Activated CD4-positive, CD25-positive, alpha-beta regulatory T cell (primary cell): ENCODE results near the gene PTPN2.
"Not testable (repeated sequence)": the region's sequence is repeated elsewhere in the genome, so short reads cannot be mapped to it uniquely, and the experiment has no call there.

Experiments used
- DNase-seq, 4 experiments: peaks; one replicate each; lab custom pipeline; 2025; lab: John Stamatoyannopoulos, UW

The PTPN2 gene

DNA sequence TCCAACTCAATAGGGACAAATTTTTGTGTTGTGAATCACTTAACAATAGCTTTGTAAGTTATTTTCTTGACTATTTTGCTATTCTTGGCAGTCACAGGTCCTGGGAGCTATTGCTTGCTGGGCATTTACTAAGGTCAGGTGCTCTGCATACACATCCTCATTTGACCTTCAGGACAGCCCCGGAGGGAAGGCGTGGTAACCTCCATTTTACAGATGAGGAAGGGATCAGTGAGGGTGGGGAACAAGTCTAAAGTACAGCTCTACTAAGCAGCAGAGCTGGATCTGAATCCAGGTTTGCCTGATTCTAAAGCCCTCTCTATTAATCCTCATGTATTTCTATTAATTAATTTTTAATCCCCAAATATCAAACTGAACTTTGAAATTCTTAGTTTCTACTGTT is 58.8 kb downstream of the PTPN2 start:
- no peak for DNase-seq

DNA sequence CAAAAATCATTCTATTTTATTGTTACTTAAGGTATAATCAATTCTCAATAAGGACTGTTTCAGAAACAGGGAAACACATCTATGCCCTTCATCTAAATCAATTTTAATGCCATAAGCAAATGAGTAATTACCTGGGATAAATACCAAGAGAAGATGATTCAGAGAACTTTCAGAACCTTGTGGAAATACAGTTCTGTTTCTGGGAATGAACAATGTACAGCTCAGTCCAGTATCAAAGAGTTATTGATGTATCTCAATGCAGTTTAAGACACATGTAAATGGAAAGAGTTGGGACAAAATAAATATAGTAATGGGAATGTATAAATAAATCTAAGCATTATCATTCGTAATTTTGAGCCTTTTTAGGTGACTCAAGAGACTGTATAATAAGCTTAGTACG is 60.1 kb downstream of the PTPN2 start:
- DNase-seq: no peak

DNA sequence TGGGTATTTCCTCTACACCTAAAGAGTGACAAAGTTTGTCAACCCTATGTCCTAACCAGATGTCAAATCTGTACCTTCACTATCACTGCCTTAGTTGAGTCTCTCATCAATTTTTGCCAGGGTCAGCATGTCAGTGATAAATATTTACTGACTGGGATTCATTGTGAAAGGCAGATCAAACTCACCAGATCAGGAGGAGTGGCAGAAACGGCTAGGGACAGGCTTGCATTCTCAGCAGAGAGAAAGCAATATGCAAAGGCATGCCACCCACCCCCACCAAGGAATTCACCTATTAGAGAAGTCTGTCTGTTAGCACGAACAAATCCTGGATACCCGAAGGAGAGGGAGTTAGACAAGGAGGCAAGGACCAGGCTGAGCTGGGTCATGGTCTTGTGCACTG is 62.6 kb downstream of the PTPN2 start:
- DNase-seq: no peak

DNA sequence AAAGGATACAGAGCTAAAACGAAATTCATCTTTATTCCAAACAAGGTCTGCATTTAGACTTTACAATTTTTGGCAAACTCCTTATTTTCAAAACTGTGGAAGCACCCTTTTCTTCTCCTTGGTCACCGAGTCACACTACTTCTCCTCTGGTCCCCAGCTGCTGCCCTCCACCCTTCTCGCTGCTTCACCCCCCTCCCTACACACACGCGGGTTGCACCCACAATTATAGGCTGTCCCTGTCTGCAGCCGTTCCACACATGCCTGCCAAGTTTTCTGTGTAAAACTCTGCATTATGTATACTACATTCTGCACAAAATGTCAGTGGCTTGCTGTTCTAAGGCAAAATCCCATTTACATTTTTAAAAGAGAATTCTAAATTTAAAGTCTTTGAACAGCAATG is 63.5 kb downstream of the PTPN2 start:
- no peak for DNase-seq

DNA sequence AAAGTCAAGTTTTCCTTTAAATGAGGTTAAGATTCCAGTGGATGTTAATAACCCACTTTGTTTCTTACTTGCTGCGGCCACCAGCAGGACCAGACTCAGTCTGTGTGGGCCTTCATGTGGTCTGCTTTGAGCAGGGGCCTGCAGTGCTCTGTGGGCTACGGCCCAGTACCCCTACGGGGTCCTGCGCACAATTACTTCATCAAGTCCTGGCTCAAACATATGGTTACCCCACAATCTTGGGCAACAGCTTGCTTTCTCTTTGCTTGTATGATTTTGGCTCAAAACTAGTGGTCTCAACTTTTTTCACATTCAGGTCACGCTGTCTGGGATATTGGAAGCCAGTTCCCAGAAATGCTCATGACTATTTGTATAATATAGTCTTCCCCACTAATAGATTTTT is 64.2 kb downstream of the PTPN2 start:
- DNase-seq: no peak

DNA sequence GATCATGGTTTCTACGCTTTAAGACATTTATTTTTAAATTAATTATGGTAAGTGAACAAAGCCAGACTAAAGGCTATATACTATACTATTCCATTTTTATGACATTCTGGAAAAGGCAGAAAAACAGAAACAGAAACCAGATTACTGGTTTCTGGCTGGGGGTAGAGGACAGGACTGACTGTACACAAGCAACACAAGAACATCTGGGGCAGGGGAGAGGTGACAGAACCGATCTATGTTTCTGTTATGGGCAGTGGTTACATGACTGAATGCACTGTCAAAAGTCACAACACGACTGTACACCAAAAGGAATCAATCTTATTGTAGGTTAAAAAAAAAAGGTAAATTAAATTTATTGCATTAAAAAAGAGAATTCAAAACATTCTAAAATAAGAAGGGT is 64.7 kb downstream of the PTPN2 start:
- no peak for DNase-seq

DNA sequence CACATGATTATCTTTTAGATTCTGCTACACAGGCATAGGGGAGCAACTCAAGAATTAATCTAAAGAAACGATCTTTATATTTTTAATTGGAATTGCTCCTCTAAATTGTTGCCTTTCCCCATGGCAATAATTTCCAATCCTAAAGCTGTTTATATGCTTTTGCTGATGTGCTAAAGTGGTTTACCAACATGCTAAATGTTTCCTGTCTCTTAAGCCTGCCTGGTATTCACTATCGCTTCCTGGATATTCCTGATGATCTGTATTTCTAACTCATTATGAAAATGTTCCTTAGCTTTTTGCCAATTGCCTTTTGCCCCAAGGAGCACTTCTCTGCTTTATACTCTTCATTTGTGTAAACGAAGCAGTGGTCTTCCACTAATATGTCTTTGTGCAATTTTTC is 65.8 kb downstream of the PTPN2 start:
- DNase-seq: no peak

DNA sequence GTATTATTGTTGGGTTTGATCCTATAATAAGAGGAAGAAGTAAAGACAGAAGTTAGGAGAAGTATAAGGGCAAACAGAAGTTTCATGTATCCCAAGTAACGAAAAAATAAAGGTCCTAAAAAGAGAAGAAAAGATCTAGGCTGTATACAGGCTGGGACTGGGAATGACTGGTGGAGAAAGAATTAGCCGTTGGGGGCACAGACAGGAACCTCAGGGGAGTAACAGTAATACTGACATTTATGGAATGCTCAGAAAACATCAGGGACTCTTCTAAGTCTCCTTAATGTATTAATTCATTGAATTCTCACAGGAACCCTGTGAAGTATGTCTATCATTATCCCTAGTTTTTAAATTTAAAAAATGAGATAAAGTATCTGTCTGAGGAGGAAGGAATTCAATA is 67.6 kb downstream of the PTPN2 start:
- DNase-seq: no peak

DNA sequence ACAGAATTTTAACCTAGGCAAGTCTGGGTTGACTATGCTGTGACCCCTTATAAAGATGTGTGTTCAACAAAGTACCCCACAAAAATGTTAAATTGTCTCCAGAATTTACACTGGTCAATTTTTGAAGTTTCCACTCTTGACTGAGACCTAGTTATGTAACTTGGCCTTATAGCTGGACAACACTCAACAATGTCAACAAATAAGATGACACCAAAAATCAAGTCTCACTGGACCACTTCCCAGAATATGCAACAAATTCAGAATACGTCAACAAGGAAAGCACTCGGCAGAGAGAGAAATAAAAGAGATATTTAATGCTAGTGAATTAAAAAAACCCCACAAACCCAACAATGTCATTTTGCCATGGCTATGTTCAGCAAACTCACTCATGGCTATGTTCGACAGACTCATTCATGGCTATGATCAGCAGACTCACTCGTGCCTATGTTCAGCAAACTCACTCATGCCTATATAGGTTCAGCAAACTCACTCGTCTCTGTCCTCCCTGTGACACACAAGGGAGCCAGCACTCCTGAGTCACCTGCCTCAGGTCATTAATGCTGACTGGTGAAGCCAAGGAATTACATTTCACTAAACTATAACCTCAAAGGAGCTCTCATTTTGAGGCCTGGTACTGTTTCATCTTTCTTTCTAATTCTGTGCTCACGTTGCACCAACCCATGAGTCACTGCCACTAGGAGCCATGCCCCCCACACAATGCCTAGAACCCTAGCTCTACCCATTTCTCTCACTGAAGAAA is 72.7 kb downstream of the PTPN2 start:
- DNase-seq: no peak

DNA sequence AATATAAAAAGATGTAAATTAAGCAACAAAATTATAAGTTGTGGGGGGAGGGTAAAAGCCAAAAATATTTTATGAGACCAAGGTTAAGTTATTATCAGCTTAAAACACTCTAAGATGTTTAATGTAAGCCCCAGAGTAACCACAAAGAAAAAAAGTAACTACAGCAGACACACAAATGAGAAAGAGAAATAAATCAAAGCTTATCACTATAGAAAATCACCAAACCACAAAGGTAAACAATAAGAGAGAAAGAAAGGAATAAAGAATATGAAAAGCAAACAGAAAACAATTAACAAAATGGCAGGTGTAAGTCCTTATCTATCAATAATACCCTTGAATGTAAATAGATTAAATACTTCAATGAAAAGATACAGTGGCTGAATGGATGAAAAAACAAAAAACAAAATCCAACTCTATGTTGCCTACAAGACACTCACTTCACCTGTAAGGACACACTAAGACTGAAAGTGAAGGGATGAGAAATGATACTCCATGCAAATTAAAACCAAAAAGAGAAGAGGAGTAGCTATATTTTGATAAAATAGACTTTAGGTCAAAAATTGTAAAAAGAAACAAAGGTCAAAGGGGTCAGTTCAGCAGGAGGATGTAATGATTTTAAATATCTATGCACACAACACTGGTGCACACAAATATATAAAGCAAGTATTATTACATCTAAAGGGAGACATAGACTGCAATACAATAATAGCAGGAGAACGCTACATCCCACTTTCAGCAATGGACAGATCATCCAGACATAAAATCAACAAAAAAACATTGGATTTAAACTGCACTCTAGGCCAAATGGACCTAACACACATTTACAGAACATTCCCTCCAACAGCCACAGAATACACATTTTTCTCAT is 80.7 kb downstream of the PTPN2 start:
- no peak for DNase-seq

DNA sequence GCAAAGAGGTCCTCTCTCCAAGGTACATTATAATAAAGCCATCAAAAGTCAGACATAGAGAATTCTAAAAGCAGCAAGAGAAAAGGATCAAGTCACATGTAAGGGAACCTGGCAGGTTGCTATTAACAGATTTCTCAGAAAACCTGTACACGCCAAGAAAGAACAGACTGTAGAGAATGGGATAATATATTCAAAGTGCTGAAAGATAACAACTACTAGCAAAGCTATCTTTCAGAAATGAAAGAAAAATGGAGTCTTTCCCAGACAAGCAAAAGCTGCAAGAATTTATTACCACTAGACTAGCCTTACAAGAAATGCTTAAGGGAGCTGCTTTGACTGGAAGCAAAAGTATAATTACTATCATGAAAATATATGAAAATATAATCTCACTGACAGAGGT is 81.5 kb downstream of the PTPN2 start:
- DNase-seq: no peak

DNA sequence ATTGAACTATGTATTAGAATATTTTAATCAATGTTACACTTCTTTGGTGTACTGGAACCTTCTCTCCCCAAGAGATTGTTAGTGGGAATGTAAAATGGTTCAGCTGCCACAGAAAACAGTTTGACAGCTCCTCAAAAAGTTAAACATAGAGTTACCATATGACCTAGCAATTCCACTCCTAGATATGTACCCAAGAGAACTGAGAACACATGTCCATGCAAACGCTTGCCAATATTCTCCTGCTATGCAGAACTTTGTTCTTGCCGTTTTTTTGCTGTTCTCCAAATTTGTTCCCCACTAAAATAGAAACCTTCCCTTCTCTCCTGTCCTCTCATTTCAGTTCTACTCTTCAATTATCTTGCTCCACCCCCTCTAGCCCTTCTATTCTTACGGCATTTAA is 87.6 kb downstream of the PTPN2 start:
- DNase-seq: no peak

DNA sequence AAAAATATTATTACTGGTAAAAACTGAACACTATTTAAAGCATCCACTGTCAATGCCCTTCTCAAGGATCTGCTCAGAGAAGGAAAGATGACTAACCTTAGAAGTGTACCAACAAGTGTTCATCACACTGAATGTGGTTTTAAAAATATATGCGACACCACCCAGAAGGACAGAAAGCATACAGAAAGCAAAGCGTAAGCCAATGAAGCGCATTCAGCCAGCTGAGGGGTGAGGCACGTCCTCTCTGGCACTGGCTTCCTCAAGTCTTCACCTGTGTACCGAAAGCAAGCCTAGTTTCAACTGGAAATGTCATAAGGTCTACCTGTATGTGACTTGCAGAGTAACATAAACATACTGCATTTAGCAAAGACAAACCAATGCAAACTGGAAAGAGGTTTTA is 92.4 kb downstream of the PTPN2 start:
- DNase-seq: no peak

DNA sequence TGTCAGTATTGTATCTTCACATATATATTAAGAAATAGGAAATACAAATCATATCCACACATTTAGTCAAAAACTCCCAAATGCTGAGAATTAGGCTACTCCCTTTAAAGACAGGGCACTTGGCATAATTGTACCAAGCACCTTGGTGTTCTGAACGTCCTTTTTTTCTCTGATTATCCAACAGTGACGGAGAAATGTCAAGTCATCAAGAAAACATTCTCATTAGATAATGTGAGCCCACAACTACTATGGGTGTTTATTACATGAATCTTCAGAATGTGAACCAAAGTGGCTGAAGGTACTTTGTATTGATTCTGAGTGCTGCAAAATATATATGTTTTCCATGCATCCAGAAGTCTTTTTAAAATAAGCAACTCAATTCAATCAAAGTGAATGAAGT is 97.4 kb downstream of the PTPN2 start:
- DNase-seq: no peak

DNA sequence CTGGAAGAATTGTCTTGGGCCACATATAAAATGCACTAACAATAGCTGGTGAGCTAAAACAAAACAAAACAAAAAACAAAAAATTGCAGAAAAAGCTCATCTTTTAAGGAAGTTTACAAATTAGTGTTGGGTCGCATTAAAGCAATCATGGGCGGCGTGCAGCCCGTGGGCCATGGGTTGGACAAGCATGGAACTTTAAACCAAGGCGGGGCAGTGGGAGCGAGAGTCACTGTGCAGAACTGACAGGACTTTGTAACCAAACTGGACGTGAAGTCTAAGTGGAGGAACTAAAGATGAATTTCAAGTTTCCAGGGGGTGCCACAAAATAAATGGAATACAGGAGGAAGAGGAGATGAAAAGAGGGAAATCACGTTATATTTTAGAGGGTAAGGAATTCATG is 100.5 kb downstream of the PTPN2 start:
- DNase-seq: no peak

DNA sequence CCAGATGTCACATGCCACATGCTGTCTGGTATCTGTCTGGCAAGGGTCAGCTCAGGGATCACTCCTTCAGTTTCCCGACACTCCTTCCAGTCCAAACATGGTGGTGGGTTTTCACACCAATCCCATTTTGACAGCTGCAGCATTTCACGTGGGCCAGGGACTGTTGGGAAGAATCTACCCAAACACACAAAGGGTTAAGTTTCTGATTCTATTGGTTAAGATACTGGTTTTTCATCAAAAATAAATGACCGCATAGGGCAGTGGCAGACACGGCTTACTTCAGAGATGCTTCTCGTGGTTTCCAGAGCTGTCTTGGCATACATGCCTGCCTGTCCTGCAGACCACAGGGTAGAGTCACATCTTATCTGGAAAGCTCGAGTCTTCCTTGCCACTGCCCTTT is 101.5 kb downstream of the PTPN2 start:
- no peak for DNase-seq

DNA sequence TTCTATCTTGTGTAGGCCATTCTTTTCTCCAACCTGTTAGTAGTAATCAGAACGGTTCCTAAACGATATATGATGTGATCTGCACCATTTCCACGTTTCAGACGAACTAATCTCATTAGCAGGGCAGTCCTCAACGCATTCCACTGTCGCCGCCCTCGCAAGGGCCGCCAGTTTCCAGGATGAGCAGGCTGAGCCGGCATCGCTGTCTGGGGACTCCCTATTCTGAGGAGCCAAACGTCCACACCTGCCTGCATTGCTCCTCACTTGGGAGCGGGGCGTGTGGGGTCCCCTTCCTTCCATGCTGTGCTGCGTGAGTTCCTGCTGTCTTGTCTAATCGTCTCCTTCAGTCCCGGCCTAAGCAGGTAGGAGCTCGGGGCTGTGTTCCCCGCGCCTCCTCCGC is 104.6 kb downstream of the PTPN2 start:
- DNase-seq: no peak

DNA sequence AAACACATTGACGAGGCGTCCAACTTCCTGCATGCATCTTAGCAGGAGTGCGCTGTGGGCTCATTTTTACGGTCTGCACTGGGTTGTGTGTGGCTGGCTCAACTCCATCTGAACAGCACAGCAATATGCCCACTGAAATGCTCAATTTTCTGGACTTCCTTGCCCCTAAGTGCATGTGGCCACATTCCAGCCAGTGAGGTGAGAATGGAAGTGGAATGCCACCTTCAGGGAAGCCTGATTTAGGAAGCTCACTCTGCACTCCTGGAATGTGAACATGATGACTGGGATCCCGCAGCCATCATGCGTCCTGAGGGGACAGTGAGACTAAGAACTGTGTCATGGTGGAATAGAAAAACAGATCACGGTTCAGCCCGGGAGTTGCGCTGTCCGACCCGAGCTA is 105.0 kb downstream of the PTPN2 start:
- DNase-seq: no peak

DNA sequence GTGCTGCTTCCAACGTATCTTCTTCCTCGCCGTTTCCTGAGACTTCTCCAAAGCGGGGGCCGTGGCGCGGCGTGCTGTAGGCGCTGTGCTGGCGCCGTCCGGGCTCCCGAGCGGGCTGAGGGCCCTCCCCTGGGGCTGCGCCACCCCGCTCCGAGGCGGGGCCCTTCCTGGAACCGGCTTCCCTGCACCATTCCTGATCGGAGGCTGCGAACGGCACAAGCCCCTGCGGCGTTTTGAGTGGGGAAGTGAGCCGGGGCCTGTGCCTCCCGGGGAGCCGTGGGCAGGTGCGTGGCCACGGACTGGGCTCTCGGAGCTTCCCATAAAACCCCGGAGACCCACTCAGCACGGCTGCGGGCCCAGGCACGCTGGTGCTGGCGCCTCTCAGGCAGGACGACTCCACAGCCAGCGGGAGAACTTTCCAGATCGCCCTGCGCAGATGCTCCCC is 106.5 kb downstream of the PTPN2 start:
- no peak for DNase-seq

DNA sequence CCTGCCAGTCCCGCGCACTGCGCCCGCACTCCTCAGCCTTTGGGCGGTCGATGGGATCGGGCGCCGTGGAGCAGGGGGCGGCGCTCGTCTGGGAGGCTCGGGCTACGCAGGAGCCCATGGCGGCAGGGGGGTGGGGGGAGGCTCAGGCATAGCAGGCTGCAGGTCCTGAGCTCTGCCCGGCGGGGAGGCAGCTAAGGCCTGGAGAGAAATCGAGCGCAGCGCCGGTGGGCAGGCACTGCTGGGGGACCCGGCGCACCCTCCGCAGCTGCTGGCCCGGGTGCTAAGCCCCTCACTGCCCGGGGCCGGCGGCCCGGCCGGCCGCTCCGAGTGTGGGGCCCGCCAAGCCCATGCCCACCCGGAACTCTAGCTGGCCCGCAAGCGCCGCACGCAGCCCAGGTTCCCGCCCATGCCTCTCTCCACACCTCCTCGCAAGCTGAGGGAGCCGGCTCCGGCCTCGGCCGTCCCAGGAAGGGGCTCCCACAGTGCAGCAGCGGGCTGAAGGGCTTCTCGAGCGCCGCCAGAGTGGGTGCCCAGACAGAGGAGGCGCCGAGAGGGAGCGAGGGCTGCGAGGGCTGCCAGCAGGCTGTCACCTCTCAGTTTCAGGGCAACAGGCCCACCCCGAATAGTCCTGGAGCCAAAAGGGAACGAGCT is 107.1 kb downstream of the PTPN2 start:
- DNase-seq: no peak

DNA sequence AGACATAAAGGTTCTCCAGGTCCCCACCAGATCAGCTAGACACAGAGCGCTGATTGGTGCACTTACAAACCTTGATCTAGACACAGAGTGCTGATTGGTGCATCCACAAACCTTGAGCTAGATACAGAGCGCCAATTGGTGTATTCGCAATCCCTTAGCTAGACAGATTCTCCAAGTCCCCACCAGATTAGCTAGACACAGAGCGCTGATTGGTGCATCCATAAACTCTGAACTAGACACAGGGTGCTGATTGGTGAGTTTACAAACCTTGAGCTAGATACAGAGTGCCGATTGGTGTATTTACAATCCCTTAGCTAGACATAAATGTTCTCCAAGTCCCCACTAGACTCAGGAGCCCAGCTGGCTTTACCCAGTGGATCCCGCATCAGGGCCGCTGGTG is 107.6 kb downstream of the PTPN2 start:
- not testable (repeated sequence) for DNase-seq

DNA sequence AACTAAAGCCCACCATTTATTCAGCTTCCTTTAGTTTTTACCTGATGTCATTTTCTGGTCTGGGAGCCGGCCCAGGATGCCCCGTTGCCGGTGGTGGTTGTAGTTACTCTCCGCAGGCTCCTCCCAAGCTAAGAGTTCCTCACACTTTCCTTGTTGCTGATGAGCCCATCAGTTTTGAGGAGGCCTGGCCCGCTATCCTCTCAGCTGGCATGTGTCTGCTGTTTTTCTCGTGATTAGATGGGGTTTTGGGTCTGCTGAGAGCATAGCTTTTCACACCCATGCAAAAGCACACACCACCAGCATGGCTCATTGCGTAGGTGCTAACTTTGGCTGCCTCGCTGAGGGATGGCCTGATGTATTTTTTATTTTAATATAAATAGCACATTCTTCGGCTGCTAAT is 109.1 kb downstream of the PTPN2 start:
- DNase-seq: no peak

DNA sequence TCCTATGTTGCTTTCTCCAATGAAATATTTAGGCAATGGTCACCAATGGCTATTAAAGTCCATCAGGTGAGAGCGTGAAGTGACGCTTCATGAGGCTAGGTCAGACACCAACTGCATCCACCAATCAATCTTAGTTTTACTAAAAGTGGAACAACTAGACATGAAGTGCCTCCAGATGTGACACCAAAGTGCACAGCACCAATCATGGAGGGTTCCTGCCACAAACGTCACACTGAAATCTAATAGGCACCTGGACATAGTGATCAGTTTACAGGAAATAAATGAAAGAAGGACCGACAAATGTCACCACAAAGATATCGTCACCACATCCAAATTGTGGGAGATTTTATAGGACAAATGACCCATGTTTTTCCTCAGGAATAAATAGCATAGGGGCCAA is 110.7 kb downstream of the PTPN2 start:
- no peak for DNase-seq
